Immature natural killer cell (primary cell): Measurements from ENCODE around the gene ENHO. TPM values are rescaled to one million over a fixed set of nuclear protein-coding genes. Genes with fewer than 3 reads are reported as not detected.

Source experiments
- DNase-seq, 3 donors: peaks; one replicate each; pipeline ENCODE4 v3.0.0; 2022; ENCODE audit warnings: mixed read lengths in 1 of 3
- H3K27ac Mint-ChIP-seq, 6 donors: one replicate each; pipeline ENCODE4 v1.8.0; 2020; ENCODE audit warnings: mixed read lengths in 6 of 6, mild to moderate bottlenecking in 5 of 6, inconsistent platforms in 4 of 6, moderate library complexity in 3 of 6
- H3K27me3 Mint-ChIP-seq, 3 donors: one replicate each; pipeline ENCODE4 v1.8.0; 2020 to 2021; ENCODE audit warnings: low read depth in 3 of 3, mild to moderate bottlenecking in 3 of 3, mixed read lengths in 3 of 3, moderate library complexity in 3 of 3, inconsistent platforms in 1 of 3
- H3K36me3 Mint-ChIP-seq, 3 donors: one replicate each; pipeline ENCODE4 v1.8.0; 2020; ENCODE audit warnings: mixed read lengths in 3 of 3, inconsistent platforms in 2 of 3, mild to moderate bottlenecking in 2 of 3
- H3K4me1 Mint-ChIP-seq, 2 donors: one replicate each; pipeline ENCODE4 v1.8.0; 2020; ENCODE audit warnings: inconsistent platforms in 2 of 2, mild to moderate bottlenecking in 2 of 2, mixed read lengths in 2 of 2, moderate library complexity in 1 of 2
- H3K4me3 Mint-ChIP-seq, 5 donors: one replicate each; pipeline ENCODE4 v1.8.0; 2020; ENCODE audit warnings: mild to moderate bottlenecking in 5 of 5, mixed read lengths in 5 of 5, inconsistent platforms in 3 of 5, moderate library complexity in 3 of 5
- H3K9me3 Mint-ChIP-seq, 6 donors: one replicate each; pipeline ENCODE4 v1.8.0; 2020; ENCODE audit warnings: mild to moderate bottlenecking in 6 of 6, mixed read lengths in 6 of 6, inconsistent platforms in 4 of 6, moderate library complexity in 3 of 6
- polyA plus RNA-seq, 3 donors: library from polyadenylated mRNA; unstranded; fragments of 300-500 nt; fragmentation: Illumina TruSeq; gene quantifications; one replicate each; pipeline ENCODE4 v1.2.3, GENCODE V29; 2021

ENHO gene
- polyA plus RNA-seq, 3 donors from 2014 or later = 1.00 to 11.3 (median 9.2) TPM

- no peak for DNase-seq
- H3K27me3 Mint-ChIP-seq = peaks cover 11 to 20% (median 13%) of the 10 kb centered on the region in 3 donors
- H3K4me3 Mint-ChIP-seq = no peak overlapping the region
- H3K9me3 Mint-ChIP-seq = peaks cover 0 to 2% (median 0%) of the 10 kb centered on the region in 6 donors
- H3K4me1 Mint-ChIP-seq = no peaks in the 10 kb centered on the region
- H3K36me3 Mint-ChIP-seq = peaks cover 0 to 4% (median 0%) of the 10 kb centered on the region in 3 donors
- H3K27ac Mint-ChIP-seq = no peak overlapping the region
These were observed 37.9 kb upstream of the ENHO start for GRCh38 chr9:34560599-34561214.

GRCh38 chr9:34559624-34560455, 37.0 kb upstream of the ENHO start:
- H3K27me3 Mint-ChIP-seq = peaks cover 8 to 19% (median 13%) of the 10 kb centered on the region in 3 donors
- H3K36me3 Mint-ChIP-seq = peaks cover 0 to 4% (median 0%) of the 10 kb centered on the region in 3 donors
- DNase-seq = no peak
- H3K9me3 Mint-ChIP-seq = peaks cover 0 to 2% (median 0%) of the 10 kb centered on the region in 6 donors
- no peak overlapping the region for H3K27ac Mint-ChIP-seq
- H3K4me3 Mint-ChIP-seq = no peak overlapping the region
- H3K4me1 Mint-ChIP-seq = no peaks in the 10 kb centered on the region

- H3K27ac Mint-ChIP-seq = no peak overlapping the region
- no peaks in the 10 kb centered on the region for H3K4me1 Mint-ChIP-seq
- peaks cover 0 to 4% (median 0%) of the 10 kb centered on the region in 3 donors for H3K36me3 Mint-ChIP-seq
- no peak overlapping the region for H3K4me3 Mint-ChIP-seq
- DNase-seq = no peak
- peaks cover 7 to 14% (median 13%) of the 10 kb centered on the region in 3 donors for H3K27me3 Mint-ChIP-seq
- peaks cover 0 to 2% (median 0%) of the 10 kb centered on the region in 6 donors for H3K9me3 Mint-ChIP-seq
These were observed 36.3 kb upstream of the ENHO start for GRCh38 chr9:34558919-34559623.

GRCh38 chr9:34558364-34558763, 35.6 kb upstream of the ENHO start:
- H3K4me3 Mint-ChIP-seq = no peak overlapping the region
- H3K27ac Mint-ChIP-seq = no peak overlapping the region
- H3K4me1 Mint-ChIP-seq = no peaks in the 10 kb centered on the region
- H3K36me3 Mint-ChIP-seq = peaks cover 0 to 4% (median 0%) of the 10 kb centered on the region in 3 donors
- H3K9me3 Mint-ChIP-seq = peaks cover 0 to 2% (median 0%) of the 10 kb centered on the region in 6 donors
- peaks cover 5 to 12% (median 10%) of the 10 kb centered on the region in 3 donors for H3K27me3 Mint-ChIP-seq
- DNase-seq = no peak

GRCh38 chr9:34557426-34558321, 34.9 kb upstream of the ENHO start:
- Mint-ChIP-seq H3K27ac (no peak overlapping the region), H3K9me3 (peaks cover 0 to 2% (median 0%) of the 10 kb centered on the region in 6 donors), H3K36me3 (peaks cover 0 to 4% (median 0%) of the 10 kb centered on the region in 3 donors), H3K4me3 (no peak overlapping the region), H3K27me3 (peaks cover 5 to 13% (median 8%) of the 10 kb centered on the region in 3 donors), H3K4me1 (no peaks in the 10 kb centered on the region)
- DNase-seq = no peak

GRCh38 chr9:34556949-34557348, 34.2 kb upstream of the ENHO start:
- peaks cover 5 to 14% (median 8%) of the 10 kb centered on the region in 3 donors for H3K27me3 Mint-ChIP-seq
- H3K27ac Mint-ChIP-seq = no peak overlapping the region
- H3K9me3 Mint-ChIP-seq = peaks cover 0 to 2% (median 0%) of the 10 kb centered on the region in 6 donors
- DNase-seq = no peak
- H3K4me3 Mint-ChIP-seq = no peak overlapping the region
- peaks cover 0 to 4% (median 0%) of the 10 kb centered on the region in 3 donors for H3K36me3 Mint-ChIP-seq
- no peaks in the 10 kb centered on the region for H3K4me1 Mint-ChIP-seq

GRCh38 chr9:34555936-34556525, 33.2 kb upstream of the ENHO start:
- no peak for DNase-seq
- Mint-ChIP-seq H3K36me3 (peaks cover 0 to 4% (median 0%) of the 10 kb centered on the region in 3 donors), H3K9me3 (no peaks in the 10 kb centered on the region), H3K27ac (no peak overlapping the region), H3K4me1 (no peaks in the 10 kb centered on the region), H3K27me3 (peaks cover 3 to 11% (median 8%) of the 10 kb centered on the region in 3 donors), H3K4me3 (no peak overlapping the region)

- Mint-ChIP-seq H3K27me3 (peaks cover 3 to 11% (median 8%) of the 10 kb centered on the region in 3 donors), H3K9me3 (no peaks in the 10 kb centered on the region), H3K27ac (no peak overlapping the region), H3K4me3 (no peak overlapping the region), H3K4me1 (no peaks in the 10 kb centered on the region), H3K36me3 (peaks cover 0 to 4% (median 0%) of the 10 kb centered on the region in 3 donors)
- DNase-seq = no peak
These were observed 32.7 kb upstream of the ENHO start for GRCh38 chr9:34555500-34555899.

GRCh38 chr9:34555002-34555348, 32.2 kb upstream of the ENHO start:
- peaks cover 0 to under 1% (median 0%) of the 10 kb centered on the region in 3 donors for H3K36me3 Mint-ChIP-seq
- no peaks in the 10 kb centered on the region for H3K4me1 Mint-ChIP-seq
- no peaks in the 10 kb centered on the region for H3K9me3 Mint-ChIP-seq
- DNase-seq = no peak
- H3K4me3 Mint-ChIP-seq = no peak overlapping the region
- H3K27me3 Mint-ChIP-seq = peaks cover 3 to 9% (median 3%) of the 10 kb centered on the region in 3 donors
- no peak overlapping the region for H3K27ac Mint-ChIP-seq

- Mint-ChIP-seq H3K4me3 (no peak overlapping the region), H3K4me1 (no peaks in the 10 kb centered on the region), H3K36me3 (no peaks in the 10 kb centered on the region), H3K27me3 (peaks cover 1 to 9% (median 3%) of the 10 kb centered on the region in 3 donors), H3K9me3 (no peaks in the 10 kb centered on the region), H3K27ac (no peak overlapping the region)
- no peak for DNase-seq
These were observed 31.6 kb upstream of the ENHO start for GRCh38 chr9:34554211-34555001.

- no peak overlapping the region for H3K4me3 Mint-ChIP-seq
- no peaks in the 10 kb centered on the region for H3K9me3 Mint-ChIP-seq
- DNase-seq = no peak
- no peaks in the 10 kb centered on the region for H3K4me1 Mint-ChIP-seq
- H3K27ac Mint-ChIP-seq = no peak overlapping the region
- H3K27me3 Mint-ChIP-seq = peaks cover 0 to 5% (median 1%) of the 10 kb centered on the region in 3 donors
- H3K36me3 Mint-ChIP-seq = no peaks in the 10 kb centered on the region
These were observed 30.8 kb upstream of the ENHO start for GRCh38 chr9:34553511-34554021.

- no peak overlapping the region for H3K27ac Mint-ChIP-seq
- peaks cover 1 to 5% (median 2%) of the 10 kb centered on the region in 3 donors for H3K27me3 Mint-ChIP-seq
- no peak for DNase-seq
- H3K4me3 Mint-ChIP-seq = no peak overlapping the region
- no peaks in the 10 kb centered on the region for H3K9me3 Mint-ChIP-seq
- H3K36me3 Mint-ChIP-seq = no peaks in the 10 kb centered on the region
- H3K4me1 Mint-ChIP-seq = no peaks in the 10 kb centered on the region
These were observed 30.2 kb upstream of the ENHO start for GRCh38 chr9:34552986-34553385.
